CD4-positive, alpha-beta T cell (primary cell): ENCODE measurements around the gene TEKT3. TPM values are rescaled to one million over a fixed set of nuclear protein-coding genes. Genes with fewer than 3 reads are reported as not detected.

Experiments
- ATAC-seq: fragments of 200-7000 bp; cut with Tn5 transposase; one replicate; pipeline ENCODE4 v1.10.0; 2022; ENCODE audit warnings: mild to moderate bottlenecking; ENCODE audit not compliant: poor library complexity
- CTCF ChIA-PET: fragments of 350-600 bp; sonication (Branson Sonifier 250); formaldehyde crosslinking; loops from one replicate; lab custom pipeline; 2021; ENCODE audit warnings: antibody characterized with exemption, inconsistent platforms; lab: Charles Lee
- POLR2A ChIA-PET: fragments of 350-600 bp; sonication (Branson Sonifier 250); formaldehyde crosslinking; loops from one replicate; lab custom pipeline; 2021; ENCODE audit warnings: antibody characterized with exemption, inconsistent platforms; lab: Charles Lee
- DNase-seq, 14 experiments: peaks; one replicate each; pipeline ENCODE4 v3.0.0-alpha.2; 2013 to 2020; ENCODE audit warnings: mixed read lengths in 2 of 14
- H3K27ac ChIP-seq, 2 donors: one replicate each; pipeline versions ENCODE4 v1.5.1 to v1.7.0; 2013; ENCODE audit warnings: low read length in 2 of 2, low read depth in 1 of 2, mild to moderate bottlenecking in 1 of 2
- H3K27me3 ChIP-seq, 2 experiments: 1 replicate in 1 of 2; 2 replicates in 1 of 2; pipeline versions ENCODE4 v1.6.1 to v1.7.0; 2013; ENCODE audit warnings: low read length in 2 of 2, control low read depth in 1 of 2, mild to moderate bottlenecking in 1 of 2, moderate library complexity in 1 of 2; ENCODE audit not compliant: insufficient read depth in 2 of 2, control insufficient read depth in 1 of 2
- H3K36me3 ChIP-seq: one replicate; pipeline ENCODE4 v1.6.1; 2013; ENCODE audit warnings: low read length, control low read depth; ENCODE audit not compliant: insufficient read depth
- H3K4me1 ChIP-seq: one replicate; pipeline ENCODE4 v1.6.1; 2013; ENCODE audit warnings: low read length, control low read depth; ENCODE audit not compliant: insufficient read depth
- H3K4me3 ChIP-seq: one replicate; pipeline ENCODE4 v1.5.1; 2013; ENCODE audit warnings: mild to moderate bottlenecking, low read length, moderate library complexity
- H3K9me3 ChIP-seq, 2 experiments: 1 replicate in 1 of 2; 2 replicates in 1 of 2; pipeline versions ENCODE4 v1.6.1 to v1.7.0; 2013; ENCODE audit warnings: low read length in 2 of 2, mild to moderate bottlenecking in 2 of 2, control low read depth in 1 of 2, moderate library complexity in 1 of 2; ENCODE audit not compliant: control insufficient read depth in 1 of 2, insufficient read depth in 1 of 2
- H3K27ac Mint-ChIP-seq: one replicate; pipeline ENCODE4 v1.8.0; 2020; ENCODE audit warnings: mixed read lengths
- H3K27me3 Mint-ChIP-seq: one replicate; pipeline ENCODE4 v1.8.0; 2021; ENCODE audit warnings: mixed read lengths
- H3K36me3 Mint-ChIP-seq: one replicate; pipeline ENCODE4 v1.8.0; 2021; ENCODE audit warnings: low read depth, mixed read lengths
- H3K4me1 Mint-ChIP-seq: one replicate; pipeline ENCODE4 v1.8.0; 2021; ENCODE audit warnings: low read depth, mixed read lengths
- H3K4me3 Mint-ChIP-seq: one replicate; pipeline ENCODE4 v1.8.0; 2020; ENCODE audit warnings: mild to moderate bottlenecking, mixed read lengths
- H3K9me3 Mint-ChIP-seq: one replicate; pipeline ENCODE4 v1.8.0; 2020; ENCODE audit warnings: mixed read lengths
- intact Hi-C, 2 experiments: fragments of 100-400 bp; cut with DNase I in 1 of 2; cut with micrococcal nuclease in 1 of 2; formaldehyde crosslinking; loops; one replicate each; pipeline versions ENCODE4 v1.15.1 to v1.9.0; 2023 to 2025; cut with DNase I, micrococcal nuclease
- total RNA-seq, 174 experiments: library from RNA in 2 of 174; stranded (reverse) in 2 of 174; gene quantifications; one replicate each; pipeline ENCODE4 v1.2.3 and lab custom pipeline; 2021 to 2026
- TF ChIP-seq, protein P1 (sequence below): fragments of 200-600 bp; IDR thresholded peaks from one replicate; pipeline ENCODE4 v1.8.0; 2022; ENCODE audit warnings: antibody characterized with exemption, mild to moderate bottlenecking

The TEKT3 gene
- total RNA-seq, 2 experiments from 2014 or later = not detected

GRCh38 chr17:15385305-15385704 is 43.9 kb upstream of the TEKT3 start:
- TF ChIP-seq, protein P1, sequence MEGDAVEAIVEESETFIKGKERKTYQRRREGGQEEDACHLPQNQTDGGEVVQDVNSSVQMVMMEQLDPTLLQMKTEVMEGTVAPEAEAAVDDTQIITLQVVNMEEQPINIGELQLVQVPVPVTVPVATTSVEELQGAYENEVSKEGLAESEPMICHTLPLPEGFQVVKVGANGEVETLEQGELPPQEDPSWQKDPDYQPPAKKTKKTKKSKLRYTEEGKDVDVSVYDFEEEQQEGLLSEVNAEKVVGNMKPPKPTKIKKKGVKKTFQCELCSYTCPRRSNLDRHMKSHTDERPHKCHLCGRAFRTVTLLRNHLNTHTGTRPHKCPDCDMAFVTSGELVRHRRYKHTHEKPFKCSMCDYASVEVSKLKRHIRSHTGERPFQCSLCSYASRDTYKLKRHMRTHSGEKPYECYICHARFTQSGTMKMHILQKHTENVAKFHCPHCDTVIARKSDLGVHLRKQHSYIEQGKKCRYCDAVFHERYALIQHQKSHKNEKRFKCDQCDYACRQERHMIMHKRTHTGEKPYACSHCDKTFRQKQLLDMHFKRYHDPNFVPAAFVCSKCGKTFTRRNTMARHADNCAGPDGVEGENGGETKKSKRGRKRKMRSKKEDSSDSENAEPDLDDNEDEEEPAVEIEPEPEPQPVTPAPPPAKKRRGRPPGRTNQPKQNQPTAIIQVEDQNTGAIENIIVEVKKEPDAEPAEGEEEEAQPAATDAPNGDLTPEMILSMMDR = no peak
- H3K27me3 ChIP-seq = peaks cover 2 to 21% of the 10 kb centered on the region in 2 experiments
- Mint-ChIP-seq H3K9me3 (no peaks in the 10 kb centered on the region), H3K4me1 (no peaks in the 10 kb centered on the region), H3K27me3 (peaks cover 44% of the 10 kb centered on the region), H3K27ac (no peak overlapping the region), H3K4me3 (no peak overlapping the region), H3K36me3 (no peaks in the 10 kb centered on the region)
- H3K4me1 ChIP-seq = no peaks in the 10 kb centered on the region
- H3K4me3 ChIP-seq = no peak overlapping the region
- H3K9me3 ChIP-seq = peaks cover 0 to 3% of the 10 kb centered on the region in 2 experiments
- ATAC-seq (no peak), DNase-seq (no peak)
- H3K36me3 ChIP-seq = no peaks in the 10 kb centered on the region
- no peak overlapping the region for H3K27ac ChIP-seq
- intact Hi-C loops = no loop called here
- CTCF ChIA-PET = no interaction called here
- POLR2A ChIA-PET = no interaction called here

- POLR2A ChIA-PET = no interaction called here
- Mint-ChIP-seq H3K4me3 (no peak overlapping the region), H3K27me3 (peaks cover 46% of the 10 kb centered on the region), H3K9me3 (no peaks in the 10 kb centered on the region), H3K36me3 (no peaks in the 10 kb centered on the region), H3K4me1 (no peaks in the 10 kb centered on the region), H3K27ac (no peak overlapping the region)
- intact Hi-C loops = no loop called here
- Histone ChIP-seq H3K4me1 (no peaks in the 10 kb centered on the region), H3K36me3 (no peaks in the 10 kb centered on the region), H3K27ac (no peak overlapping the region), H3K27me3 (peaks cover 2 to 21% of the 10 kb centered on the region in 2 experiments), H3K9me3 (peaks cover 0 to 3% of the 10 kb centered on the region in 2 experiments), H3K4me3 (no peak overlapping the region)
- TF ChIP-seq, protein P1 = no peak
- CTCF ChIA-PET = no interaction called here
- DNase-seq (no peak), ATAC-seq (no peak)
These were observed 42.9 kb upstream of the TEKT3 start for GRCh38 chr17:15384142-15384787.

DNA sequence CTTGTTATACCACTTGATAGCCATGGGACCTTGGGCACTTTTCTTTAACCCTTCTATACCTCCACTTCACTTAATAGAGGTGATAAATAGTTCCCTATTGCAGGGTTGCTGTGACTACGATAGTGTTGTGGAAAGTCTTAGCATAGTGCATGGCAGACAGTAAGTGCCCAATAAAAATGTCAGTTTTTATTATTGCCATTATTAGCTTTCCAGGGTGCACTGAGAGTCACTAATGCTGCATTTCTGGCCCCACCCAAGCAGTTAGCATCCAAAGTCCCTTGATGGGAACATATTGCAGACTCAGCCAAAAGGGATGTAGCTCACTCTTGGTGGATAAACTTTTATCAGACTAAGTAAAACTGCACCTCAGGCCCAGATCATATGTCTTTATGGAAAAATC is 41.5 kb upstream of the TEKT3 start:
- Mint-ChIP-seq H3K27ac (no peak overlapping the region), H3K36me3 (no peaks in the 10 kb centered on the region), H3K9me3 (no peaks in the 10 kb centered on the region), H3K4me1 (no peaks in the 10 kb centered on the region), H3K27me3 (peaks cover 53% of the 10 kb centered on the region), H3K4me3 (no peak overlapping the region)
- H3K27me3 ChIP-seq = peaks cover 2 to 21% of the 10 kb centered on the region in 2 experiments
- DNase-seq = no peak
- H3K36me3 ChIP-seq = no peaks in the 10 kb centered on the region
- CTCF ChIA-PET = no interaction called here
- no peaks in the 10 kb centered on the region for H3K4me1 ChIP-seq
- no peak overlapping the region for H3K27ac ChIP-seq
- TF ChIP-seq, protein P1 = no peak
- H3K9me3 ChIP-seq = peaks cover 0 to 3% of the 10 kb centered on the region in 2 experiments
- POLR2A ChIA-PET = no interaction called here
- H3K4me3 ChIP-seq = no peak overlapping the region
- intact Hi-C loops = no loop called here
- ATAC-seq = no peak
